ENCODE measurements around the gene ERLEC1.
"Not testable (repeated sequence)": the region's sequence is repeated elsewhere in the genome, so short reads cannot be mapped to it uniquely, and the experiment has no call there.

The ERLEC1 gene

DNA sequence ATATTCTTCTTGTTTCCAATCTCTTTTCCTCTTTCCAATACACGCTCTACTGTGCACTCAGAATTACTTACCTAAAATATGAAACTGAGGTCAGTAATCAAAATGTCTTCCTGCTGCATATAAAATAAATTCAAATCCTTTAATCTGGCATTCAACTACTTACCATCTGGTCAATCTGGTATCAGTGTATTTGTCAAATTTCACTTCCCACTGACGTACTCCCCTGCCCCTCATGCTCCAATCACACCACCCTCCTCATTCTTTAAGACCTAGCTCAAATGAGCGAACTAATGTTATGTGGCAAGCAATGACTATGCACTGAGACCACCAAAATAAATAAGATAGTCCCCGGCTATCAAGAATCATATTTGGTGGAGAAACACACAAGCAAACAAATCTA, 6.8 kb upstream of the ERLEC1 start:
- DNase-seq = no peak

DNA sequence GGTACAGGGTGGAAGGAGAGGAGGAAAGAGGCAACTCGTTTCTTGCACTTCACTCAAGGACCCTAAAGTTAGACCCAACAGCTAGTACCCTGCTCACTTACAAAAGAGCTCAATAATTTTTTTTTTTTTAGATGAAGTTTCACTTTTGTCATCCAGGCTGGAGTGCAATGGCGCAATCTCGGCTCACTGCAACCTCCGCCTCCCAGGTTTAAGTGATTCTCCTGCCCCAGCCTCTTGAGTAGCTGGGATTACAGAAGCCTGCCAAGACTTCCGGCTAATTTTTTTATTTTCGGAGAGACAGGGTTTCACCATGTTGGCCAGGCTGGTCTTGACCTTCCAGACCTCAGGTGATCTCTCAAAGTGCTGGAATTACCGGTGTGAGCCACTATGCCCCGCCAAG, 4.2 kb upstream of the ERLEC1 start:
- DNase-seq = no peak

DNA sequence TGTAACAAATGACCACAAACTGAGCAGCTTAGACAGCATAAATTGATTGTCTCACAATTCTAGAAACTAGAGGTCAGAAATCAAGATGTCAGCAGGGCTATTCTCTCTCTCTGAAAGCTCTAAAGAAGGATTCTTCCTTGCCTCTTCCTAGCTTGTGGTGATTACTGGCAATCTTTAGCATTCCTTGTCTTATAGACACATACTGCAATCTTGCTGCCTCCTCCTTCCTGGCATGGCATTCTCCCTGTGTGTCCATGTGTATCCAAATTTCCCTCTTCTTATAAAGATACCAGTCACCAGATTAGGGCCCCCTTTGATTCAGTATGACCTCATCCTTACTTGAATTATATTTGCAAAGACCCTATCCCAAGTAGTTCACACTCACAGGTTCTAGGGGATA, 2.4 kb upstream of the ERLEC1 start:
- no peak for DNase-seq

DNA sequence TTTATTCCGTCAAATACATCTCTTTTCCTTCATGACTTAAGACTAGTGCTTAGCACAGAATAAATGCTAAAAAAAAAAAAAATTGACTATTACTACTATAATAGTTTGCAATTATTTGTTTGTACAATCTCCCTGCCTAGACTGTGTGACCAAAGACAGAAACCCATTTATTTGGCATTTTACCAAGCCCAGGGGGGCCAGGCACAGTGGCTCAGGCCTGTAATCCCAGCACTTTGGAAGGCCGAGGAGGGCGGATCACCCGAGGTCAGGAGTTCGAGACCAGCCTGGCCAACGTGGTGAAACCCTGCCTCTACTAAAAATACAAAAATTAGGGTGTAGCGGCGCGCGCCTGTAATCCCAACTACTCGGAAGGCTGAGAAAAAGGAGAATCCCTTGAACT, 1.5 kb upstream of the ERLEC1 start:
- DNase-seq = peak in 1 of 58 donors; percentile 10

DNA sequence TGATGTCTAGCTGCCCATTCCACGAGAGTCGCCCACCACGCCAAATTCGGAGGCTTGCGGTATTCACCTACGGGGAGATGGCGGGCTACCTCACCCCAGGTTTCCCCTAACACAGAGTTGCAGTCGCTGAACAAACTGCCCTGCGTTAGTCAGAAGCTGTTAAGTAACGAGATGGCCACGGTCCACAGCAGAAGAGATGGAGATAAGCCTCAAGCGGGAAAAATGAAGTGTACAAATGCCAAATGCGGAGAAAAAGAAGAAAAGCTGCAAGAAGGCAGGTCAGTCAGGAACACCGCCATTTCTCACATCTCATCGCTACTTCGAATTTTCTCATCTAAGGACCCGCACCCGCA, 516 bp upstream of the ERLEC1 start:
- peak in 18 of 58 donors; percentile 23 to 76 (median 44) for DNase-seq

DNA sequence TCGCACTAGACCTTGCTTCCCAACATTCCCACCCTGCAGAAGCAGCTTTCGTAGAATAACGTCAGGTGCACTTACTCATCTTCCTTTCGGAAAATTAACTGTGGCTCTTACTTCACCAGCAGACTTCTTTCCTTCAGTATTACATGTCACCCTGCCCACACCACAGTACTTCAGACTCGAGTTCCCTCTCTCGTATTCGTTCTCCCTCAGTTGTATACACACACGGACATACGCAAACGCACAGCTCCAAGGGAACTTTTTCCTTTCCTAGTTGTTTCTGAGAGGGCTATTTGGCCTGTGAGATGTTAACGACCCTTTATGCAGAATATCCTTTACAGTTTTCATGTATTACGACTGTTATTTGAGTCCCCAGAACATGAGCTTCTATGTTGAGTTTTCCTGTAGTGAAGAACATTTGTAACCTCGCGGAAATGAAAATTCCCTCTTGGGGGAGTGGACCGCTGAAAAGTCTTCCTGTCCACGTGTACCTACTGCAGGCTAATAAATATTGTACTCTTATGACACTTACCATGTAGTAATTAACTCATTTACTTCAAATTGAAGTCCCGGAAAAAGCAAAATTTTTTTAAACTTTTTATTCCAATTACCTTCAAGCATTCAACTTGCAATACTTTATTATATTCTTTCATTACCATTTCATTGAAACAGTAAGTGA, 908 bp downstream of the ERLEC1 start:
- peak in 1 of 58 donors; percentile 55 for DNase-seq

DNA sequence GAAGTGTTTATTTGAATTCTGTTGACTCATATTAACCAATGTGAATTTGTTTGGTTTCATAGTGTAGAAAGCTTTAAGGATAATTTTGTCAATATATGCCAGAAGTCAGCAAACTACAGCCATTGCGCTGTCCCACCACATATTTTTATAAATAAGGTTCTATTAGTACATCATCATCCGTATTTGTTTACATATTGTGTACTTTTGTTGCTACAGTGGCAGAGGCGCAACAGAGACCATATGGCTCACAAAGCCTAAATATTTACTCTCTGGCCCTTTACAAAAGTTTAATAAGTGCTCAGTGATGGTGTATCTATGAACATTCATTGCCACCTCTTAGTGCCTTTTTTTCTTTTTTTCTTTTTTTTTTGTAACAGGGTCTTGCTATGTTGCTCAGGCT, 6.4 kb downstream of the ERLEC1 start:
- no peak for DNase-seq

DNA sequence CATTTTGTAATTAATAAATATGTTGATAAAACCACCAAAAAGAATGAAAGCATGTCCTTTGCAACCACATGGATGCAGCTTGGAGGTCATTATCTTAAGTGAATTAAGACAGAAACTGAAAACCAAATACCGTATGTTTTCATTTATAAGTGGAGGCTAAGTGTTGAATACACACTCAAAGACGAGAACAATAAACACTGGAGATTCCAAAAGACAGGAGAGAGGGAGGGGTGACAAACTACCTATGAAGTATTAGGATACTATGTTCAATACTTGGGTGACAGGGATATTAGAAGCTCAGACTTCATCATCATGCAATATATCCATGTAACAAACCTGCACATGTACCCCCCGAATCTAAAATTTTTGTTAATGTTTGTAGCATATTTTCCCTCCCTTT, 7.0 kb downstream of the ERLEC1 start:
- DNase-seq = no peak

DNA sequence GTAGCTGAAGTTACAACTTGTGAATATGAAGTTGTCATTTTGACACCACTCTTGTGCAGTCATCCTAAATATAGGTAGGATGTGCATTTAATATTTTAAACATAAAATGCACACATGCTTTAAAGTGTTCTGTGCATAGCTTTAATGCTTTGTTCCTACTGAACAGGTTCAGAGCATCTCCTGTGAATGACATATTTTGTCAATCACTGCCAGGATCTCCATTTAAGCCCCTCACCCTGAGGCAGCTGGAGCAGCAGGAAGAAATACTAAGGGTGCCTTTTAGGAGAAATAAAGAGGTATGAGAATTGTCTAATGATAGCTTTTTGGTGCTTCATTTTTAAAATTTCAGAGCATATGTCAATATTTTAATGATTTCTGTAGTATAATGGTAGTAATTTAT, 14.7 kb downstream of the ERLEC1 start:
- no peak for DNase-seq

DNA sequence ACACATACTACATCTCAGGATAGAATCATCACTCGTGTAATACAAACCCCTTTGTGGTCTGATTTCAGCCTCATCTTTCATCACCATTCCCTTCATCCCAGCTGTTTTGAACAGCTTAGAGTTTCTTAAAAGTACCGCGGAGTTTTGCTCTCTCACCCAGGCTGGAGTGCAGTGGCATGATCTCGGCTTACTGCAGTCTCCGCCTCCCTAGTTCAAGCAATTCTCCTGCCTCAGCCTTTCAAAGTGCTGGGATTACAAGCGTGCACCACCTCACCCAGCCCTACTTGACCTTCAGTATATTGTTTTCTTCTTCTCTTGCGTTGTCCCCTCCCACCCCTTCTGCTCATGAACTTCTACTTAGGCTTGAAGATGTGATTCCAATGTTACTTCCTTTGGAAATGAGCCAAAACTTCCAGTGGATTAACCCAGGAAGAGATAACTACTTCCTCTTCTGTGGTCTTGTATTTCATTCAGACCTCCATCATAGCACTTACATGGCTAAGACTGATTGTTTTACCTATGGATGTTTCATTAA, 15.8 kb downstream of the ERLEC1 start:
- no peak for DNase-seq

DNA sequence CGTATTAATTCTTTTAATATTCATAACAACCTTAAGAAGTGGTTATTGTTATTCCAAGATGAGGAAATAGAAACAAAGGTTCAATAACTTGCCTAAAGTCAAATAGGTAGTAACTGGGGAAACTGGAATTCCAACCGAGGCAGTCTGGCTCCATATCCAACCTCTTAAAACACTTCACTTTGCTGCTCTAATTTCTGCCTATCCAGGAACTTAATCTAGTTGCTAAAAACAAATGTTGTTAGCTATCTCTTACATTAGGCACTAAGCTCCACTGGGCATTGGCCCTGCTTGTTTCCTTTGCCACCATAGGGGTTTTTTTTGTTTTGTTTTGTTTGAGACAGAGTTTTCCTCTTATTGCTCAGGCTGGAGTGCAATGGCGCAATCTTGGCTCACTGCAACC, 24.8 kb downstream of the ERLEC1 start:
- DNase-seq = no peak

DNA sequence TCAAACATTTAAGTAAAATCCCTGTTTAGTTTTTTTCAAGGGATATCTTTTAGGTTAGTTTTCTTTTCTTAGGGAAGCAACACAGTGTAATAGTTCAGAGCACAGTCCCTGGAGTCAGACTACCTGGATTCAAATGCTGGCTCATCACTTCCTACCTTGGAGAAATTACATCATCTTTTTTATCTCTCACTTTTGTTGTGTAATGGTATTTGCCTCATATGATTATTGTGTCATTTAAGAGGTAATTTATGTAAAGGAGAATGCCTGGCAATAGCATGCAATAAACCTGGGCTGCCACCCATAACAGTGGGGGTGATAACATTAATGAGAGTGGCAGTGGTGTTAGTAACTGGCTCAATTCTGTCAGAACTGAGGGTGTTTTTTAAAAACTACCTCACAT, 26.3 kb downstream of the ERLEC1 start:
- no peak for DNase-seq

DNA sequence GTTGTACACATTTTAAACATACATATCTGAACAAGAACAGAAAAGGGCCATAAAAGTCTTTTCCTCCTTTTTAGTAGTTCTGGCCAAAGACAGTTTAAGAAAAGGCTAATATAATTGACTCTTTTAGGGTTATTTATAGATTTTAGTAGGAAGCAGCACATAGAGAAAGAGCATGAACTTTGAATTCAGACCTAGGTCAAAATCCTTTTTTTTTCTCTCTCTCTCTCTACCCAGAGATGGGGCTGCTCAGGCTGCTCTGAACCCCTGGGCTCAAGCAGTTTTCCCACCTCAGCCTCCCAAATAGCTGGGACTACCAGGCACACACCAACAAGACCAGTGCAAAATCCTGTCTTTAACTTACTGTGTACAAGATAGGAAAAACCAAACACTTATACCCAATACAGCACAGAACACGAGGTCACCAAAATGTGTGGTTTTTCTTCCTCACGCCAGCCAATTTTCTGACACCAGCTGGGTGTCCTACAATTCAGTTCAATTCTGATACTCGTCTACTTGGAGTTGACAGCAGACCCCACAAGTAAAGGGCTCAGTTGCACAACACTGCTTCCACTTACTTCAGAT, 32.1 kb downstream of the ERLEC1 start:
- DNase-seq = no peak

DNA sequence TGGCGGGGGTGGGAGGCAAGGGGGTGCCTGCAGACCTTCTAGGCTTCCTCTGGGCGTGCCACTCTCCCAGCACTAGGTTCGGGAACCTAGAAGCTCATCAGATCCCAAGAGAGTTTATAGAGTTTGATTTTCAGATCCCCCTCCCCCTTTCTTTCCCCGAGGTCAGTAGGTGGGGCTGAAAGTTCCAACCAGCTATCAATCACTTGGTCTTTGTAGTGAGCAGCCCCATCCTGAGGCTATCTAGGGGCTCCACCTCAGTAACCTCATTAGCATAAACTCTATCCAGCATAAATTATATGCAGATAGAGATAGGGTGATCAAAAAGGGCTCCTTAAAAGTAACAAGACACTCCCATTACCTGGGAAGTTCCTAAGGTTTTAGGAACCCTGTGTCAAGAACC, 32.8 kb downstream of the ERLEC1 start:
- DNase-seq = no peak

DNA sequence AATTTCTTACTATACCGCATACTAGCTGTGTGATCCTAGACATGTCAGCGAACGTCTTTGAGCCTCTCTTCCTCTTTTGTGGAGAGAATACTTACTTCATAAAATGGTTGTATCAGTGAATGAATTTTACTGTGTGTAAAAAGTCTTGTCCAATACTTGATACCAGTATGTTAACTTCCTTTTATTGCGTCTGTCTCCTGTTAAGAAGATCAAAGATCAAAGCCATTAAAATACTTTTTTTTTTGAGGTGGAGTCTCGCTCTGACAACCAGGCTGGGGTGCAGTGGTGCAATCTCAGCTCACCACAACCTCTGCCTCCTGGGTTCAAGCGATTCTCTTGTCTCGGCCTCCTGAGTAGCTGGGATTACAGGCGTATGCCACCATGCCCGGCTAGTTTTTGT, 33.2 kb downstream of the ERLEC1 start:
- DNase-seq = no peak

DNA sequence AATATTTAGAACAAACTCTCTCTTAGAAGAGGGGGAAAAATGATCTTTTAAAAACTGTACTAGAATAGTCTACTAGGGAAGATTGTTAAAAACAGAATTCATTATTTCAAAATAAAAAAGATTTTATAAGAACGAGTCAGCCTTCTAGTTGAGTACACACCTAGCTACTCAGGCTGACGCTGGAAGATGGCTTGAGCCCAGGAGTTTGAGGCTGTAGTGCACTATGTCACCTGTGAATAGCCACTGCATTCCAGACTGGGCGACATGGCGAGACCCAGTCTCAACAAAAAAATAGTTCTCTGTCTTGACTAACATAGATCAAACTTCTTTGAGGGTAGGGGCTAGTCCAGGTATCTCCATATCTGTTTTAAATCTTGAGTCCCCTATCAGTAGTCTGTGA, 33.9 kb downstream of the ERLEC1 start:
- no peak for DNase-seq

DNA sequence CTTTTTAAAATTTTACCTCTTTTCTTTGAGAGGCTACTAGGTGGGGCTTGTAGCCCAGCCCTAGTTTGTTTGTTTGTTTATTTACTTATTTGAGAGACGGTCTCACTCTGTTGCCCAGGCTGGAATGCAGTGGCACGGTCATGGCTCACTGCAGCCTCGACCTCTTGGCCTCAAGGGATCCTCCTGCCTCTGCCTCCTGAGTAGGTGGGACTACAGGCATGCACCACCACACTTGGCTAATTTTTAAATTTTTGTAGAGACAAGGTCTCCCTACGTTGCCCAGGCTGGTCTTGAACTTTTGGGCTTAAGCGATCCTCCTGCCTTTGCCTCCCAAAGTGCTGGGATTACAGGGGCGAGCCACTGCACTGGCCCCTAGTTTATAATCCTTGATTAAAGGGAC, 35.0 kb downstream of the ERLEC1 start:
- DNase-seq = no peak

DNA sequence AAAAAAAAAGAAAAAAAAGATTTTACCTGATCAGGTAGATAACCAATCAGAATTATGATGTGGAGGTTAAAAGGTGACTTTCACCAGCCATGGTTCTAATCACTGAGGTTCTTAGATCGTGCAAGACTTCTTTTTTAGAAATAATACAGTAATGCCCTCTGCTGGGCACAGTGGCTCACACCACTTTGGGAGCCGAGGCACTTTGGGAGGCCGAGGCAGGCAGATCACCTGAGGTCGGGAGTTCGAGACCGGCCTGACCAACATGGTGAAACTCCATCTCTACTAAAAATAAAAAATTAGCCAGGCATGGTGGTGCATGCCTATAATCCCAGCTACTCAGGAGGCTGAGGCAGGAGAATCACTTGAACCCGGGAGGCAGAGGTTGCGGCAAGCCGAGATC, 36.8 kb downstream of the ERLEC1 start:
- not testable (repeated sequence) for DNase-seq

DNA sequence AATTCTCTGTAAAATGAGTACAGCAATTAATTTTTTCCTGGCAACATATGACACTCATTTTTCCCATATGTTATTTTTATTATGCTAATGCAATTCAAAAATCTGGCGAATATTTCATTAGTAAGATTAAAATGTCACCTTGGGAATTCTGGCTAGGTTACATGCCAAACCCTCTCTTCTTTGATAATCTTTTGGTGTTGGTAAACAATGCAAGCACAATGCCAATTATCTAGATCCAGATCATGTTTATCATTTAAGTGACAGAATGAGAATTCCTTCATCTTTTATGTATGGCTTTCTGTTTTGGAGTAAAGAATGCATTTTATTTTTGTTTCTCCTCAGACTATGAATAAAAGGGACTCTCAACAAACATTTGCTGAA, 39.2 kb downstream of the ERLEC1 start:
- no peak for DNase-seq

DNA sequence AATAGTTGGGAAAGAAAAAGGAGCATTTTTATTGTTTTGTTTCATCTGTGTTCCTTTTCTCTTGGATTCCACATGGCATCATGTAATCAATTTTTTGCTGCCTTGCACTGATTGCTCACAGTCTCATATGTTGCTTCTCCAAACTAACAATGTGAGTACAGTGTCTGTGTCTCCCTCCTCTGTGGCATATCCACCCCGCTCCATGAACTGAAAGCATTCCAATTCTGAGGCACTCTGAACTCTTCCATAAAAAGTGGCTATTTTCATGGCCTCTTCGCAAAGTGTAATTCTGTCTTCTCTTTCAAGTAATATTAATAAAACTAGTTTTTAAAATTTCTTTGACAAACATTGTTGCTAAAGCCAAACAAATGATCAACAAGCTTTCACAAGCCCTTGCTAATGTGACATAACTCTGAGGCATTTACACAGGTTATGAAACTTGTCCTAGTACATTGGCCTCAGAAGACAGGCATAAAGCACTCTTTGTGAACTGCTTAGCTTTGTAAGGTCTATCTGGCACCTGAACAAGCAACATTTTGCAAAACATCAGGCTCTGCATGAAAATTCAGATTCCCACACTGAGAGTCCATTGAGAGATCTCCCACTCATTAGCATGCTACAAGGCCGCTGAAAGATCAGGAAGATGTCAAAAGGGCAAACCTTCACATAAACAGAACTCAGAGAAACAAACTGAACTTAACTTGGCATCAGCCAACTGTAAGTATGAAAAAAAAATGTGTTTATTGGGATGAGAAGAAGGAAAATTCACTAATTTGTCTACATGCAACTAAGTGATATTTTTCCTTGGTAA, 39.9 kb downstream of the ERLEC1 start:
- DNase-seq = peak in 31 of 58 donors; percentile 2 to 90 (median 24)

DNA sequence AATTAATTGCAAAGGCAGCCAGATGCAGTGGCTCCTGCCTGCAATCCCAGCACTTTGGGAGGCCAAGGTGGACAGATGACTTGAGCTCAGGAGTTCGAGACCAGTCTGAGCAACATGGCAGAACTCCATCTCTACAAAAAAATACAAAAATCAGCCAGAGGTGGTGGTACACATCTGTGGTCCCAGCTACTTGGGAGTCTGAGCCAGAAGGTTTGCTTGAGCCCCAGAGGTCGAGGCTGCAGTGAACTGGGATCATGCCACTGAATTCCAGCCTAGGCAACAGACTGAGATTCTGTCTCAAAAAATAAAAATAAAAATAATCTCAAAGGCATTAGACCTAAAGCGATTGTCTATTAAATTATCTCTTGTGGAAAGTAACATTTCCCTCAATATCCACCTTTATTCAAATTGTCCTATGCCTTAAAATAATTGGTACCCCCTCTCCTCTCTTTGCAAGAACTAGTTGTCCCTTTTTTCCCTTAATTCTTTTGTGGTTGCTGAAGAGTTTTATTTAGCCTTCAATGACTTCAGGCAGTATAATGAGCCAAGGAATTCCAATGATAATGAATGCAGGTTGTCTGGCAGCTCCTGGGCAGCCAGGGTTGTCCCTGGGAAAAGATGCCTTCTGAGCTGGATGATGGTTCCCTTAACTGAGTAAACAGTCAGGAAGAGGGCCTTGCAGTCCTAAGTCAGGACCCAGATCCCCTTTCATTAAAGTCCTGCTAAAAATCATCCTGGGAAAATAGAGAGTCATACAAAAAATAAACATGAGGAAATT, 40.7 kb downstream of the ERLEC1 start:
- peak in 11 of 58 donors; percentile 6 to 57 (median 18) for DNase-seq

DNA sequence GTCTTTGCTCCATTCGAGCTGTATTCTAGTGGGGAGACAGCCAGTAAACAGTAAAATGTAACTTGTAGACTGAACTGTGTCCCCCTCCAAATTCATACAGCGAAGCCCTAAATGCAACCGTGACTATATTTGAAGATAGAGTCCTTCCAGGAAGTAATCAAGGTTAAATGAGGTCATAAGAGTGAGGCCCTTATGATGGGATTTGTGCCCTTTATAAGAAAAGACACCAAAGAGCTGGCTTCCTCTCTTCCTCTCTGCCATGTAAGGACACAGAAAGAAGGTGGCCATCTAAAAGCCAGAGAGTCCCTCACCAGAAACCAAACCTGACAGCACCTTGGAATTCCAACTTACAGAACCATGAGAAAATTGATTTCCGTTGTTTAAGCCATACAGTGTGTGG, 41.5 kb downstream of the ERLEC1 start:
- no peak for DNase-seq
